HG02885 (cell line): ENCODE results near the gene TMEM248.
A peak's percentile ranks its signal among the peaks of the same experiment; 100 is the strongest.
"Not testable (repeated sequence)": the region's sequence is repeated elsewhere in the genome, so short reads cannot be mapped to it uniquely, and the experiment has no call there.

Source experiments
- ATAC-seq: cut with Tn5 transposase; IDR thresholded peaks from one replicate; pipeline ENCODE4 v1.9.1; 2021; ENCODE audit warnings: mild to moderate bottlenecking; ENCODE audit not compliant: unreplicated experiment, poor library complexity

The TMEM248 gene

GRCh38 chr7:66994691-66995049 is 73.6 kb downstream of the TMEM248 start:
- peak; percentile 29 for ATAC-seq

GRCh38 chr7:66995050-66995776 is 74.2 kb downstream of the TMEM248 start, which contains the start of gene SBDS:
TSS of gene SBDS (minus strand) at chr7:66995586. CDS start at chr7:66995417, 169 bp downstream.
- peak; percentile 68 for ATAC-seq

- ATAC-seq = peak; percentile 90
Measured at GRCh38 chr7:66996444-66997191, 75.6 kb downstream of the TMEM248 start, which contains the start of gene TYW1. TSS of gene TYW1 (plus strand) at chr7:66996833. CDS start at chr7:66996979, 146 bp downstream.

- not testable (repeated sequence) for ATAC-seq
Measured at GRCh38 chr7:67000601-67001258, 79.7 kb downstream of the TMEM248 start.

GRCh38 chr7:67004145-67004544 is 83.1 kb downstream of the TMEM248 start:
- ATAC-seq = not testable (repeated sequence)

- no peak for ATAC-seq
Measured at GRCh38 chr7:67006965-67007364, 85.9 kb downstream of the TMEM248 start.
